Fibroblast of skin of right quadriceps (primary cell): ENCODE results near the gene PDCD2L.
"Not testable (repeated sequence)": the region's sequence is repeated elsewhere in the genome, so short reads cannot be mapped to it uniquely, and the experiment has no call there.

Experiments used
- DNase-seq: peaks from one replicate; pipeline ENCODE4 v3.0.0-alpha.2; 2013

PDCD2L gene

GRCh38 chr19:34380639-34381241 lies 23.5 kb upstream of the PDCD2L start:
- no peak for DNase-seq

GRCh38 chr19:34381399-34382251 lies 22.6 kb upstream of the PDCD2L start:
- DNase-seq = no peak

- no peak for DNase-seq
These were observed 21.7 kb upstream of the PDCD2L start for GRCh38 chr19:34382471-34382870.

- DNase-seq = no peak
These were observed 20.6 kb upstream of the PDCD2L start for GRCh38 chr19:34383599-34383998.

- no peak for DNase-seq
These were observed 17.4 kb upstream of the PDCD2L start for GRCh38 chr19:34386645-34387445.

- DNase-seq = no peak
These were observed 16.8 kb upstream of the PDCD2L start for GRCh38 chr19:34387446-34387810.

- not testable (repeated sequence) for DNase-seq
These were observed 15.5 kb upstream of the PDCD2L start for GRCh38 chr19:34388745-34389144.

GRCh38 chr19:34391813-34392212 lies 12.4 kb upstream of the PDCD2L start:
- DNase-seq = no peak

- DNase-seq = no peak
These were observed 11.2 kb upstream of the PDCD2L start for GRCh38 chr19:34393031-34393430.

- no peak for DNase-seq
These were observed 10.6 kb upstream of the PDCD2L start for GRCh38 chr19:34393629-34394028.

GRCh38 chr19:34397853-34398252 lies 6.3 kb upstream of the PDCD2L start:
- no peak for DNase-seq

- DNase-seq = no peak
These were observed 4.3 kb upstream of the PDCD2L start for GRCh38 chr19:34399886-34400285.

GRCh38 chr19:34400844-34401243 lies 3.4 kb upstream of the PDCD2L start:
- DNase-seq = not testable (repeated sequence)

GRCh38 chr19:34402074-34402600 lies 2.1 kb upstream of the PDCD2L start:
- no peak for DNase-seq

- no peak for DNase-seq
These were observed 453 bp upstream of the PDCD2L start for GRCh38 chr19:34403784-34404108.

GRCh38 chr19:34405892-34406660 lies 1.9 kb downstream of the PDCD2L start:
- no peak for DNase-seq

- no peak for DNase-seq
These were observed 4.2 kb downstream of the PDCD2L start for GRCh38 chr19:34408411-34408810.

- no peak for DNase-seq
These were observed 5.3 kb downstream of the PDCD2L start for GRCh38 chr19:34409189-34410164.

GRCh38 chr19:34411216-34411615 lies 7.0 kb downstream of the PDCD2L start:
- DNase-seq = no peak

GRCh38 chr19:34416021-34416545 lies 11.9 kb downstream of the PDCD2L start:
- peak; percentile 10 for DNase-seq

GRCh38 chr19:34418300-34418699 lies 14.1 kb downstream of the PDCD2L start:
- DNase-seq = no peak
